Dermis blood vessel endothelial cell (primary cell): ENCODE results near the gene LGALS16. TPM values are rescaled to one million over a fixed set of nuclear protein-coding genes. Genes with fewer than 3 reads are reported as not detected.
"Not testable (repeated sequence)": the region's sequence is repeated elsewhere in the genome, so short reads cannot be mapped to it uniquely, and the experiment has no call there.

ENCODE experiments used
- DNase-seq: peaks from one replicate; pipeline ENCODE4 v3.0.0; 2010
- total RNA-seq: library from RNA; depleted of rRNA; stranded (reverse); fragments of >200 nt; gene quantifications from 2 replicates; pipeline ENCODE4 v1.2.3, GENCODE V29; 2014

Gene LGALS16
- total RNA-seq, 1 donor from 2014 or later = not detected

DNA sequence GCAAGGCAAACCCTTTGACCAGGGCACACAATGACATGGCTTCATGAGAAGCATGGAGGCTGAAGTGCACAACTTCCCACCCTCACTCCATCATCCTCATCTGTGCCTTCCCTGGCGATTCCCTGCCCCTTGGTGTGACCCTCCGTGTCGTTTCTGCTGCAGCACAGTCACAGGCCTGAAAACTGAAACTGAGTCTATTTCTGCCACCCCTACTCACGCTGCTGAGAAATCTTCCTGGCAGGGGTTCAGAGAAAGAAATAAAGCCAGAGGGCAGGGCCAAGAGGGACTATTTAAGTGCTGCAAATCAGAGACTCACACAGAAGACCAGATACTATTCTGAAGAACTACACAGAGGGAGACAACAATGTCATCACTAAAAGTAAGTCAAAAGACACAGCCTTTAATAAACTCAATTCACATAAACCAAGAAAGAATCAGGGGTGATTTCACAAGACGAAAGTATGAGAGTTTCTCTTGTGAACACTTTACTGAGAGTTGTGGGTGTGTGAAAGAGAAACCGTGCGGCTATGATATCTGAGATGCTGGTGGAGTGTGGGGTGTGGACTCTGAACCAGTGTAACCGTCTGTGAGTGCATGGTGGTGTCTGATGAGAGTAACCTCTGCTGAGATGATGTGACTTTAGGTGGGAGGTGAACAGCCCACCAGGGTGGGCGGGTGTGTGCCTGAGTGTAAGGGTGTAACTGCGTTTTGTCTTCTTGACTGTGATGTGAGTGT is 23.5 kb downstream of the LGALS16 start:
- no peak for DNase-seq

DNA sequence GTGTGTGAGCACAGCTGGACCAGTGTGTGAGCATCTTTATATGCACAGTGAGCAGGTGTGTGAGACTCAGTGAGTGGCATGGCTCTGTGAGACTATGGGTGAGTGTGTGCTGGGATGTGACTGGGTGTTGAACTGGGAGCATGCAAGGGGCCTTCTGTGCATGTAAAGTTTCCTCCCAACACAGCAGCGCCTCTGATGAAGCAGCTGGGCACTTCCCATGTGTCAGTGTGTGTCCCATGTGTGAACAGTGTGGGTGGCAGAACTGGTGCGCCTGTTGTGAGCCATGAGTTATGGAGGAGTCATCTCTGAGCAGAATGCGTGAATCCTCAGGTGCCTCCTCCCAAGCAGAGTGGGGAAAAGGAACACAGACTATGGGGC is 24.1 kb downstream of the LGALS16 start:
- DNase-seq = no peak

DNA sequence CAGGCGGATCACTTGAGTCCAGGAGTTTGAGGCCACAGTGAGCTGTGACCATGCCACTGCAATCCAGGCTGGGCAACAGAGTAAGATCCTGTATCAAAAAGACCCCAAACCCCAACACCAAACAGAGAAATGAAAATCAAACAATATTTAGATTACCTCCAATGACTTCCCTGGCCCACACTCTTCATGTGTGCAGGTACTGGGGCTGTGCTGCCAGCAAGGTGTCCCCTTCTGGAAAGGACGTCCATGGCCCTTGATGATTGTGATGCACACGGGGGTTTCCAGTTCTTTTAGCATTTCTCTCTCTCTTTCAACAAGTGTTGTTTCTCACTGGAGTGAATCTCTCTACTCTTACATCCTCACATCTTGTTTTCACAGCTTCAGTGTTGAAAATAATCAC is 24.9 kb downstream of the LGALS16 start:
- no peak for DNase-seq

DNA sequence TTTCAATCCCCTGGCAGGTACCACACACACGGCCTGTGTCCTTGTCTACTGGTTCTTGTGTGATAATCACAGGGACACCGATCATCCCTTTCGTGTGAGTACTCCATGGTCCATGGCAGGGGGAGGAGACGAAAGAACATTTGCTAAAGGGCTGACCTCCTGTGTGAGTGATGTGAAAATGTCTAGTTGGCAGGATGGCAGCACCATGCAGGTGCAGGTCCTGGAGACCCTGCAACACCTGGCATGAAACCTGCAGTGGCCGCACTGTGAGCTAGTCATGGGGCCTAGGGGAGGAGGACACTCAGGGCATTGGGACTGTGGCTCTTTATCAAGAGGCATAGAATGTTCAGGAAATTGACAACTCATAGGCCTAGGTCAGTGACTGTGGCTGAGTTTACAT is 25.7 kb downstream of the LGALS16 start:
- DNase-seq = no peak

DNA sequence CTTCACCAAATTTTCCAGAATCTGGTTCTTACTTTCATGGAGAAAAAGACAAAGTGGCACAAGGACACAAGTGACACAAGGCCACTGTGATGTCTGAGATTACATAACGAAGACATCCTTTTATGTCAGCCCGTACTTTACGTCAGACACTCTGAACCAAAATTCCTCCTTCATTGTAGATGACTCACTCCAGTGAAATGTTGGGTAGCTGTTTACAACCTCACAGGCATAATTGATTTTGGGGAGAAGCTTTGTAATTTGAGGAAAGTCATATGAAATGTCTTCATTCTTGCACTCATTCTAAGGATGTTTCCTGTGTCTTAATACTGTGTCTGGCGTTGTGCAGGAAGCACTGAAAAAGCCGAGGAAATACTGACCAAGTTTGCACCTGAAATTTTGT is 28.6 kb downstream of the LGALS16 start:
- DNase-seq = no peak

DNA sequence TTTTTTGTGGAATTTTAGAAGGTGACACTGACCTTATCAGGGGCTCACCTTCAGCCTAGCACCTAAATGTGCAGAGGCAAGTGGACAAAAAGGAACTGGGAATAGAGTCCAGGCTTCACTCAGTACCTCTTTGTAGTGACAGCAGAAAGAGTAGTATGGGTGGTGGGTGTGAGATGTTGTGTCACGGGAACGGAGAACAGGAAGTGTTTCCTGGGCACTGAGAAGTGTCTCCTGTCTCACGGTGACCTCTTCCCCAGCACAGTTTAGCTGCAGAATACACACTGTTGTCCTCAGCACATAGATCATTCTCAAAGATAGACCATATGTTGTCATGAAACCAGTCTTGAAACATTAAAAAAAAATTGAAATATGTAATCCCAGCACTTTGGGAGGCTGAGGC is 31.0 kb downstream of the LGALS16 start:
- no peak for DNase-seq

DNA sequence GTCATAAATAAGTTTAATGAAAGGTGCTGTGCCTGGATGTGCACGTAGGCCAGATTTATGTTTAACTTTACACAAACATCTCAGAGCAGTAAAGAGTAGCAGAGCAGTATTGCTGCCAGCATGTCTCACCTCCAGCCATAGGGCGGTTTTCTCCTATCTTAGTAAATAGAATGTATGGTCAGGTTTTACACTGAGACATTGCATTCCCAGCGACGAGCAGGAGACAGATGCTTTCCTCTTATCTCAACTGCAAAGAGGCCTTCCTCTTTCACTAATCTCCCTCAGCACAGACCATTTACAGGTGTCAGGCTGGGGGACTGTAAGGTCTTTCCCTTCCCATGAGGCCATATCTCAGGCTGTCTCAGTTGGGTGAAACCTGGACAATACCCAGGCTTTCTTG is 32.9 kb downstream of the LGALS16 start:
- DNase-seq = not testable (repeated sequence)

DNA sequence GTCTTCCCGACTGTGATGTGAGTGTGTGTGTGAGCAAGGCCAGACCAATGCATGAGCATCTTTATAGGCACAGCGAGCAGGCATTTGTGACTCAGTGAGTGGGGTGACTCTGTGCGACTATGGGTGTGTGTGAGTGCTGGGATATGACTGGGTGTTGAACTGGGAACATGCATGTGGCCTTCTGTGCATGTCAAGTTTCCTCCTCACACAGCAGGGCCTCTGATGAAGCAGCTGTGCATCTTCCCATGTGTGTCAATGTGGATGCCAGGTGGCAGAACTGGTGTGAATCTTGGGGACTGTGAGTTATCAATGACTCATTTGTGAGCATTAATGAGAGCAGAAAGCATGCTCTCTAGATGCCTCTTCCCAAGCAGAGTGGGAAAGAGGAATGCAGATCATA is 36.5 kb downstream of the LGALS16 start:
- no peak for DNase-seq

DNA sequence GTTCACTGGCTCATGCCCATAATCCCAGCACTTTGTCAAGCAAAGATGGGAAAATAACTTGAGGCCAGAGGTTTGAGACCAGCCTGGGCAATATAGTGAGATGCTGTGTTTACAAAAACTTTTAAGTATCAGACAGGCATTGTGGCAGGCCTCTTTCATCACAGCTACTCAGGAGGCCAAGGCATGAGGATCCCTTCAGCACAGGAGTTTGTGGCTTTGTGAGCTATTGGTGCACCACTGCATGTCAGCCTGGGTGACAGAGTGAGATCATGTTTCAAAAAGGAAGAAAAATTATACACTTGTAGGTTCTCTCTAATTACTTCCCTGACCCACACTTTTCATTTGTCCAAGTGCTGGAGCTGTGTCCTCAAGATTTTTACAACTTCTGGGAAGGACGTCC is 37.1 kb downstream of the LGALS16 start:
- no peak for DNase-seq

DNA sequence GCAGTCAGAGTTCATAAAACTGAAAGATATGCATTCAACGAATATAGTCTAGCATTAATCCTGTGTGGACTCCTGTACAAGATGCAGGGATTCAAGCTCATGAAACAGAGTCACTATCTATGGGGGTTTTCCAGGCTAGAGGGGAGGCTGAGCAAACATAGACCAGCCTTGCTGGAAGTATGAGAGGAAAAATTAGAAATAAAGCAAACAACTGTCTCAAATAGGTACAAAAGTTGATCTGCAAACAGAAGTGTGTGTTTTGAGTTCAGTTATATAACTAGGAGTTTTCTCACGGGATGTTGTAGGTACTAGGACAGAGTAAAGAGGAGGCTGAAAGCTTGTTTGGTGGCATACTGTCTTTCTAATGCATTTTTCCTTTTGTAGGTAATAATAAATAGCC is 40.0 kb downstream of the LGALS16 start:
- DNase-seq = no peak

DNA sequence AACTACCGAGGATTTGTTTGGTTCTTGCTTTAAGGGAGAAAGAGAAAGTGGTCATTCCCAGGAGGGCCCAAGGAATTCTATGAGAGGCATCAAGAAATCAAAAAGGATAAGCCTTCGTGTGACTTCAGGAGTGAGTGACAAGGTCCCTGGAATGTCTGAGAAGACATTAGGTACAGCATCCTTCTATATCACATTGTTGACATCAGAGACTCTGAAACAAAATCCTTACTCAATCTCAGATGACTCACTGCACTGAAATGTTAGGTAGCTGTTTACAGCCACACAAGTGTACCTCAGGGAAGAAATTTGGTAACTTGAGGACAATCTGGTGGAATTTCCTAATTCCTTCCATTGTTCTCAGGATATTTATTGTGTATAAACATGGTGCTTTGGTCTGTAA is 40.7 kb downstream of the LGALS16 start:
- DNase-seq = no peak

DNA sequence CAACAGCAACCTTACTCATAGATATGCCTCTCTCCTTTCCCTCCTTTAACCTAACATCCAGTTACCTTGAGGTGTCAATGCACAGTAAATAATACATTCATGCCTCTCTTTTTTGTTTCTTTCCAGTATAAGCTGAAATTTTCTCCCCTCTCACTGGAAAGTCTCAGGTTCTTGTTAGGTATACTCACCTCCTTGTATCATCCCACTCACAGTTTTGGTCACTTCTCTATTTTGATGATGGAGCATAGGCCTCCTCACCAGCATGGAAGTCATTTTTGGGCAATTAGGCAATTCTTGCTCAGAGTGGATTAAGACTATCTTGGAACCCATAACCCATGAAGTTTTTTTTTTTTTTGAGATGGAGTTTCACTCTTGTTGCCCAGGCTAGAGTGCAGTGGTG is 42.8 kb downstream of the LGALS16 start:
- no peak for DNase-seq

DNA sequence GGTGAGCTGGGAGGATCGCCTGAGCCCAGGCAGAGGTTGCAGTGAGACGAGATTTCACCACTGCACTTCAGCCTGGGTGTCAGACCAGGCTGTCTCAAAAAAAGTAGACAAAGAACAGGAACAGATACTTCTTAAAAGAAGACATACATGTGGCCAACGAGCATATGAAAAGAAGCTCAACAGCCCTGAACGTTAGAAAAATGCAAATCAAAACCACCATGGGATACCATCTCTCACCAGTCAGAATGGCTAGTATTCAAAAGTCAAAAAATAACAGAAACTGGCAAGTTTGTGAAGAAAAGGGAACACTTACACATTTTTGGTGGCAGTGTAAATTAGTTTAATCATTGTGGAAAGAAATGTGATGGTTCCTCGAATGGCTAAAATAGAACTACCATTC is 45.6 kb downstream of the LGALS16 start:
- no peak for DNase-seq

DNA sequence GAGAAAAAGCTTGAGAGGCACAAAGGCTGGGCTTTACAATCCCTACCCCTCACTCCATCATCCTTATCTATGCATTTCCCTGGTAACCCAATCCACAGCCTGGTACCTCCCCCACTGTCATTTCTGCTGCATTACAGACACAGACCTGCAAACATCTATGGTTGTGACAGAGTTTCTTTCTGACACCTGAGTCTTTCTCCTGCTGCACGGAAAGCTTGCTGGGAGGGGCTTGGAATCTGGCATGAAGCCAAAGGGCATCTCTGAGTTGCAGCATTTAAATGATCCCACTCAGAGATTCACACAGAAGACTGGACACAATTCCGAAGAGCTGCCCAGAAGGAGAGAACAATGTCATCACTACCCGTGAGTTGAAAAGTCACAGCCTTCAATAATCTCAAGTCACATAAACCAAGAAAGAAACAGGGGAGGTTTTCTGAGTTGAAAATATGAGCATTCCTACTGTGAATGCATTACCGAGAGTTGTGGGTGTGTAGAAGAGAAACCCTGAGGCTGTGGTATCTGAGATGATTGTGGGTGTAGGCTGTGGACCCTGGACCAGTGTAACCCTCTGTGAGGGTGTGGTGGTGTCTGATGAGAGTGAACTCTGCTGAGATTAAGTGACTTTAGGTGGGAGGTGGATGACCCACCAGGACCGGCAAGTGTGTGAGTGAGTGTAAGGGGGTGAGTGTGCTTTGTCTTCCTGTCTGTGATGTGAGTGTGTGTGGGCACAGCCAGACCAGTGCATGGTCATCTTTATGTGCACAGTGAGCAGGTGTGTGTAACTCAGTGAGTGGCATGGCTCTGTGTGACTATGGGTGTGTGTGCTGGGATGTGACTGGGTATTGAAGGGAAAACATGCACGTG is 48.7 kb downstream of the LGALS16 start, which contains the start of gene LGALS14:
LGALS14 (plus strand) TSS at position 301 of the 864 bp plus-strand sequence; CDS start at position 349, 48 bp downstream.
- DNase-seq = no peak

DNA sequence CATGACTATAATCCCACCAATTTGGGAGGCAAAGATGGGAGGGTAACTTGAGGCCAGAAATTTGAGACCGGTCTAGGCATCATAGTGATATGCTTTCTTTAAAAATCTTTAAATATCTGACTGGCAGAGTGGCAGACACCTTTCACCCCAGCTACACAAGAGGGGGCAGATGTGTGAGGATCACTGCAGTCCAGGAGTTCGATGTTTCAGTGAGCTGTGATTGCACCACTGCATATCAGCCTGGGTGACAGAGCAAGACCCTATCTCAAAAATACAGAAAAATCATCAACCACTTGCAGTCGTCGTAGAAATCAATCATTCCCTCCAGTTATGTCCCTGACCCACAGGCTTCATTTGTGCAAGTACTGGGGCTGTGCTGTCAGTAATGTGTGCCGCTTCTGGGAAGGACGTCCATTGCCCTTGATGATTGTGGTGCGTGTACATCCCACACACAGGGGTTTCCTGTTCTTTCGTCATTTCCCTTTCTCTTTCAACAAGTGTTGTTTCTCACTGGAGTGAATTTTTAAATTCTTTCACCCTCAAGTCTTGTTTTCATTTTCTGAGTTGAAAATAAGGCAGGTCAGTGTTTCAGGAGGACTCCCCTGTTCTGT is 50.0 kb downstream of the LGALS16 start:
- no peak for DNase-seq

DNA sequence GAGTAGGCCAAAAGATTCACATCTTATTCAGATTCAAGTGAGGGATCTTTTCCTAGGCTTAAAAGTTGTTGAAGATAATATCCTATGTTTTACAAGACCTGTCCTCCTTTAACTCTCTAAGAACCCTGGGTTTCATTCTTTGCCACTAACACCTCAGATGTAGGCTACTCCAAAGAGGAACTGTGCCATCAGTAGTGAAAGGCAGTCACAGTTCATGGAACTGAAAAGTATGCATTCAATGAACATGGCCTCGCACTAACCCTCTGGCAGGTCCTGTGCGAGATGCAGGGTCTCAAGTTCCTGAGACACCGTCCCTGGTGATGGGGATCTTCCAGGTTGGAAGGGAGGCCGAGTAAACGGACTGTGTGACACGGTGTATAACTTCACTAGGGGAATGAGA is 52.9 kb downstream of the LGALS16 start:
- no peak for DNase-seq

DNA sequence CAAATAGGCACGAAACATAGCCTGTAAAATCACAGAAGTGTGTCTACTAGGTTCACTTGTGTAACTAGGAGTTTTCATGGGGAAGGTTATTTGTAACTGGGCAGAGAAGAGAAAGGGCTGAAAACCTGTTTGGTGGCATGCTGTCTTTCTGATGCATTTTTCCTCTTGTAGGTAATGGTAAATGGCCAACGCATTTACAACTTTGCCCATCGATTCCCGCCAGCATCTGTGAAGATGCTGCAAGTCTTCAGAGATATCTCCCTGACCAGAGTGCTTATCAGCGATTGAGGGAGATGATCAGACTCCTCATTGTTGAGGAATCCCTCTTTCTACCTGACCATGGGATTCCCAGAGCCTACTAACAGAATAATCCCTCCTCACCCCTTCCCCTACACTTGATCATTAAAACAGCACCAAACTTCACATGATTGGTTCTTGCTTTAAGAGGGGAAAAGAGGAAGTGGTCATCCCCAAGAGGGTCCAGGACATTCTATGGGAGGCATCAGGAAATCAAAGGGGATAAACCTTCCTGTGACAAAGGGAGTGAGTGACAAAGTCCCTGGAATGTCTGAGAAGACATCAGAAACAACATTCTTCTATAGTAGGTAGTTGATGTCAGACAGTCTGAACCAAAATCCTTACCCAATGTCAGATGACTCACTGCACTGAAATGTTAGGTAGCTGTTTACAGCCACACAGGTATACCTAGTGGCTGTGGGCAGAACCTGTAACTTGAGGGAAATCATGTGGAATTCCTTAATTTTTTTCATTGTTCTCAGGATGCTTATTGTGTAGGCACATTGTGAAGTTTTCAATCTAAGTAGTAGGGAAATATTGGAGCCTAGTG is 53.5 kb downstream of the LGALS16 start:
- no peak for DNase-seq

Other genes starting within 250 kb of the LGALS16 start
- gene ZFP36, start 249.1 kb upstream of the LGALS16 start, total RNA-seq = 1.0 and 2.4 TPM in 2 replicates
- 13.6 and 22.1 TPM in 2 replicates for gene PLEKHG2, start 243.2 kb upstream of the LGALS16 start, total RNA-seq
- gene RPS16, start 220.0 kb upstream of the LGALS16 start, total RNA-seq = 49.0 and 115 TPM in 2 replicates
- 35.4 and 67.2 TPM in 2 replicates for gene SUPT5H, start 210.3 kb upstream of the LGALS16 start, total RNA-seq
- gene TIMM50, start 175.1 kb upstream of the LGALS16 start, total RNA-seq = 66.5 and 67.9 TPM in 2 replicates
- gene DLL3, start 157.0 kb upstream of the LGALS16 start, total RNA-seq = 0.17 and 0.28 TPM in 2 replicates
- not detected in 2 replicates for gene SELENOV, start 140.8 kb upstream of the LGALS16 start, total RNA-seq
- 2.2 and 2.7 TPM in 2 replicates for gene EID2B, start 123.1 kb upstream of the LGALS16 start, total RNA-seq
- gene EID2, start 115.8 kb upstream of the LGALS16 start, total RNA-seq = 16.2 and 17.8 TPM in 2 replicates
- not detected in 2 replicates for gene LGALS13, start 53.4 kb upstream of the LGALS16 start, total RNA-seq
- gene LGALS14, start 48.6 kb downstream of the LGALS16 start, total RNA-seq = not detected in 2 replicates
- not detected in 2 replicates for gene CLC, start 82.1 kb downstream of the LGALS16 start, total RNA-seq
- not detected in 2 replicates for gene LEUTX, start 122.9 kb downstream of the LGALS16 start, total RNA-seq
- gene DYRK1B, start 178.2 kb downstream of the LGALS16 start, total RNA-seq = 21.4 and 37.2 TPM in 2 replicates
- gene FBL, start 190.5 kb downstream of the LGALS16 start, total RNA-seq = 141 and 233 TPM in 2 replicates